C4-2B (cell line): ENCODE data around the gene RRBP1.

Source experiments
- H3K27ac ChIP-seq: fragments of 450-650 bp; 2 replicates; pipeline ENCODE4 v1.5.1; 2017
- CTCF ChIP-seq: fragments of 450-650 bp; conservative IDR thresholded peaks from 2 replicates; pipeline ENCODE4 v1.5.1; 2017; ENCODE audit warnings: mild to moderate bottlenecking
- ZFX ChIP-seq: fragments of 450-650 bp; IDR thresholded peaks from 2 replicates; pipeline ENCODE4 v1.6.1; 2017

Gene RRBP1

GRCh38 chr20:17614812-17615644 is 67.0 kb downstream of the RRBP1 start:
- TF ChIP-seq CTCF (no peak), ZFX (no peak)
- H3K27ac ChIP-seq: no peak overlapping the region

- no peak for TF ChIP-seq ZFX
- TF ChIP-seq CTCF: no peak
- H3K27ac ChIP-seq: no peak overlapping the region
These were observed 67.7 kb downstream of the RRBP1 start for GRCh38 chr20:17614176-17614811.

- H3K27ac ChIP-seq: no peak overlapping the region
- TF ChIP-seq CTCF: no peak
- TF ChIP-seq ZFX: no peak
These were observed 68.5 kb downstream of the RRBP1 start for GRCh38 chr20:17613328-17614175.

- H3K27ac ChIP-seq: no peak overlapping the region
These were observed 69.1 kb downstream of the RRBP1 start for GRCh38 chr20:17612992-17613327.

GRCh38 chr20:17612287-17612991 is 69.6 kb downstream of the RRBP1 start:
- TF ChIP-seq ZFX: no peak
- no peak for TF ChIP-seq CTCF
- H3K27ac ChIP-seq: no peak overlapping the region

More at GRCh38 chr20:17612992-17613327, 69.1 kb downstream of the RRBP1 start:
- TF ChIP-seq ZFX (no peak), CTCF (no peak)

- no peak for TF ChIP-seq ZFX
- peak; percentile 27; the same call in 1 of the 2 replicates for TF ChIP-seq CTCF
- no peak overlapping the region for H3K27ac ChIP-seq
These were observed 70.3 kb downstream of the RRBP1 start for GRCh38 chr20:17611540-17612286.
